AG04450 (cell line): ENCODE data around the gene SPAG16. TPM values are rescaled to one million over a fixed set of nuclear protein-coding genes. Genes with fewer than 3 reads are reported as not detected.

ENCODE experiments used
- CTCF ChIA-PET: fragments of 300-600, 350-600 bp; formaldehyde crosslinking; extraction: SDS; loops from one replicate; lab custom pipeline; 2022; ENCODE audit warnings: antibody characterized with exemption, inconsistent platforms; lab: Charles Lee
- POLR2A ChIA-PET: fragments of 350-600 bp; formaldehyde crosslinking; extraction: SDS; loops from one replicate; lab custom pipeline; 2021; ENCODE audit warnings: antibody characterized with exemption, inconsistent platforms; lab: Yijun Ruan, JAX
- DNase-seq: peaks from one replicate; pipeline ENCODE4 v3.0.0-alpha.2; 2011; ENCODE audit warnings: low read depth, low spot score
- H3K27ac ChIP-seq: one replicate; pipeline ENCODE4 v1.5.1; 2012; ENCODE audit warnings: low read depth, low read length, control low read depth
- H3K27me3 ChIP-seq: one replicate; pipeline ENCODE4 v1.6.0; 2012; ENCODE audit warnings: low read length; ENCODE audit not compliant: control insufficient read depth, insufficient read depth
- H3K4me3 ChIP-seq: 2 replicates; pipeline ENCODE4 v1.5.1; 2011; ENCODE audit warnings: mild to moderate bottlenecking, low read depth, low read length, control low read depth
- H3K9me3 ChIP-seq: 2 replicates; pipeline ENCODE4 v1.5.1; 2012; ENCODE audit warnings: low read length; ENCODE audit not compliant: control insufficient read depth, insufficient read depth
- polyA plus RNA-seq: library from polyadenylated mRNA; depleted of rRNA; stranded (reverse); fragments of >200 nt; gene quantifications from 2 replicates; pipeline ENCODE4 v1.2.3, GENCODE V29; 2011
- TF ChIP-seq, protein P1 (sequence below): IDR thresholded peaks from 2 replicates; pipeline ENCODE4 v1.5.1; 2011; ENCODE audit warnings: low read depth, low read length, control low read depth, inconsistent platforms

SPAG16 gene
- polyA plus RNA-seq, 1 experiment = 28.1 TPM

DNA sequence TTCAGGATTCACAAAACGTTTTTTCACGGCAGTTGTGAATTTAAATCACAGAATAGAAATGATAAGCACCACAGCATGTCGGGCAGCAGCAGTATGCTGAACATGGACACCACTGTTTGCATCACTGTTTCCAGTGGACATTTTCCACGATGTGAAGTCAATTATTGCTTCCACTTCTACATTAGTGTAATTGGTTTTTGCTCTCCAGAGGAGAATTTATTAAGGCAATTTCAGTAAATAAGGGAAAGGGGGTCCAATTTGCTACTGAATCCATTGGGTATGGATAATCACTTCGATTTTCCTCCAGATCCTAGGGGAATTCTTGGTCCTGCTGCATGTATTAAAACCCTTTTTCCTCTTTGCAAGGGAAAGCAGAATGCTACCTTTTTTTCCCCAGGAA, 1096.4 kb downstream of the SPAG16 start:
- H3K27me3 ChIP-seq = no peaks in the 10 kb centered on the region
- CTCF ChIA-PET = no interaction called here
- TF ChIP-seq, protein P1, sequence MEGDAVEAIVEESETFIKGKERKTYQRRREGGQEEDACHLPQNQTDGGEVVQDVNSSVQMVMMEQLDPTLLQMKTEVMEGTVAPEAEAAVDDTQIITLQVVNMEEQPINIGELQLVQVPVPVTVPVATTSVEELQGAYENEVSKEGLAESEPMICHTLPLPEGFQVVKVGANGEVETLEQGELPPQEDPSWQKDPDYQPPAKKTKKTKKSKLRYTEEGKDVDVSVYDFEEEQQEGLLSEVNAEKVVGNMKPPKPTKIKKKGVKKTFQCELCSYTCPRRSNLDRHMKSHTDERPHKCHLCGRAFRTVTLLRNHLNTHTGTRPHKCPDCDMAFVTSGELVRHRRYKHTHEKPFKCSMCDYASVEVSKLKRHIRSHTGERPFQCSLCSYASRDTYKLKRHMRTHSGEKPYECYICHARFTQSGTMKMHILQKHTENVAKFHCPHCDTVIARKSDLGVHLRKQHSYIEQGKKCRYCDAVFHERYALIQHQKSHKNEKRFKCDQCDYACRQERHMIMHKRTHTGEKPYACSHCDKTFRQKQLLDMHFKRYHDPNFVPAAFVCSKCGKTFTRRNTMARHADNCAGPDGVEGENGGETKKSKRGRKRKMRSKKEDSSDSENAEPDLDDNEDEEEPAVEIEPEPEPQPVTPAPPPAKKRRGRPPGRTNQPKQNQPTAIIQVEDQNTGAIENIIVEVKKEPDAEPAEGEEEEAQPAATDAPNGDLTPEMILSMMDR = no peak
- H3K4me3 ChIP-seq = no peak overlapping the region
- H3K9me3 ChIP-seq = no peaks in the 10 kb centered on the region
- H3K27ac ChIP-seq = no peak overlapping the region
- POLR2A ChIA-PET = no interaction called here
- DNase-seq = no peak

DNA sequence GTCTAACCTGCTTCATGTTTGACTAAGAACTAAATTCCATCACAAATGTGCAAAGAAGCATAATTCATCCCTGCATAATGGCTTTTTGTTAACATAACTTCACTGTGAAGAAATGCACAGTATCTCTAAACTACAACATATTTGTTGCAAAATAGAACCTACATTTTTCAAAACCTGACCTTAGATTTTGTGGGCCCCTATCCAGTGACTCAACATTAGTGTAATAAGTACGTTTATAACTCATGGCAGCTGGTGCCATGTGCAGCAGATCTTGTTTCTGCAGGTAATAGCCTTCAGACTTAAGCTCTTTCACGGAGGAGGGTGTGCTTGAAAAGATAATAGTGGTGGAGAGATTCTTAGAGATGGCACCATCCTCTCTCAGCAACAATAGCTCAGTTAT, 1098.0 kb downstream of the SPAG16 start:
- TF ChIP-seq, protein P1 = no peak
- Histone ChIP-seq H3K27ac (no peak overlapping the region), H3K4me3 (no peak overlapping the region), H3K9me3 (no peaks in the 10 kb centered on the region), H3K27me3 (no peaks in the 10 kb centered on the region)
- DNase-seq = no peak
- ChIA-PET POLR2A (no interaction called here), CTCF (no interaction called here)

DNA sequence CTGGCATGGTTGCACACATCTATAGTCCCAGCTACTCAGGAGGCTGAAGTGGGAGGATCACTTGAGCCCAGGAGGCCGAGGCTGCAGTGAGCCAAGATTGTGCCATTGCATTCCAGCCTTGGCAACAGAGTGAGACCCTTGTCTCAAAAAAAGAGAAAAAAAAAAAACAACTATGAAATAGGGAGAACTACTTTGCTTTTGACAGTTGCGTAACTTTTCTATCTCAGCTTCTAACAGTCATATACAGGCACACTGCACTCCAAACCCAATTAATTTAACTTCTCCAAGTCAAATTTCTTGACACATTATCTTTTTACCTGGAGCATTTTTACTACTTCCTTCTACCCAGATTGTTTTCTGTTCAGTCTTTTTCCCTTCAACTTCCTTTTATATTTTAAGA, 1102.5 kb downstream of the SPAG16 start:
- ChIA-PET POLR2A (interaction anchor here (0.7 kb wide), 1 partner anchor 218 kb away, joined by 3 read pairs; no protein-coding TSS in a partner anchor), CTCF (no interaction called here)
- Histone ChIP-seq H3K27me3 (no peaks in the 10 kb centered on the region), H3K27ac (no peak overlapping the region), H3K9me3 (no peaks in the 10 kb centered on the region), H3K4me3 (no peak overlapping the region)
- TF ChIP-seq, protein P1 = no peak
- DNase-seq = no peak

DNA sequence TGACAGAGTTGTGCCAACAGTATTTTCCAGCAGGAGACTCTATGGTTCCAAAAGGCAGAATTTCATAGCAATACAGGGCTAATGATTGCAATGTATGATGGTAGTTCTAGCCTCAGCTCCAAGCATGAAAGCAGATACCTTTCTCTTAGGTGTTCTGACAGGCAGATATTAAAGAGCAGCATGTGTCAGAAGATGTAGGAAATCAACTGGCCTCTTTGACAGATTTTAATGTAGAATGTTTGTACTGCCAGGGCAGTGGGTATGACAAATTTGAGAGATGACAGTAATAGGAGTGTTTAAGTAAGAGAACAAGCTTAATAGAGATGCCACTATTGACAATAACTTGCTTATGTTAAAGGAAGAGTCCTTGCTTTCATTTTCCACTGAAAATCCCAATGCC, 1105.1 kb downstream of the SPAG16 start:
- DNase-seq = no peak
- no peak overlapping the region for H3K4me3 ChIP-seq
- H3K27me3 ChIP-seq = no peaks in the 10 kb centered on the region
- CTCF ChIA-PET = no interaction called here
- H3K27ac ChIP-seq = no peak overlapping the region
- POLR2A ChIA-PET = no interaction called here
- H3K9me3 ChIP-seq = no peaks in the 10 kb centered on the region
- TF ChIP-seq, protein P1 = no peak

DNA sequence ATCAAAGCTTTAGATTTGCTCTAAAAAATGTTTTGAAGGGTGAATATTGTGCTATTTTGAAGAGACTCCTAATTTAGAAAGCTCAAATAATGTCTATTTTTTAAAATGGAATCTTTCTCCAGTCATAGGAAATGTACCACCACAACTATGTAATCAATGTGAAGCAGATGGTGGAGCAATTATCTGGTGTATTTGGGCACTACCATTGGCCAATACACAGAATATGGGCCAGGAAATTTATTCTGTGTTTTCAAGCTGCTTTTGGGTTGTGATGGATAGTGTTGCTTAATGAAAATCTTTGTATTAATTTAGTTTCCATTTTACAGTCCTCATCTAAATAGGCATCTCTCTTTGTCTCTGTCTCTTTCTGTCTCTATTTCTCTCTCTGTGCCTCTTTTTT, 1109.5 kb downstream of the SPAG16 start:
- Histone ChIP-seq H3K9me3 (no peaks in the 10 kb centered on the region), H3K27ac (no peak overlapping the region), H3K4me3 (no peak overlapping the region), H3K27me3 (no peaks in the 10 kb centered on the region)
- DNase-seq = no peak
- TF ChIP-seq, protein P1 = no peak
- POLR2A ChIA-PET = no interaction called here
- CTCF ChIA-PET = interaction anchor here (0.6 kb wide), 2 partner anchors 592 to 876 kb away, joined by 3 read pairs; no protein-coding TSS in a partner anchor
